ENCODE measurements around the gene ZNF638.

DNA sequence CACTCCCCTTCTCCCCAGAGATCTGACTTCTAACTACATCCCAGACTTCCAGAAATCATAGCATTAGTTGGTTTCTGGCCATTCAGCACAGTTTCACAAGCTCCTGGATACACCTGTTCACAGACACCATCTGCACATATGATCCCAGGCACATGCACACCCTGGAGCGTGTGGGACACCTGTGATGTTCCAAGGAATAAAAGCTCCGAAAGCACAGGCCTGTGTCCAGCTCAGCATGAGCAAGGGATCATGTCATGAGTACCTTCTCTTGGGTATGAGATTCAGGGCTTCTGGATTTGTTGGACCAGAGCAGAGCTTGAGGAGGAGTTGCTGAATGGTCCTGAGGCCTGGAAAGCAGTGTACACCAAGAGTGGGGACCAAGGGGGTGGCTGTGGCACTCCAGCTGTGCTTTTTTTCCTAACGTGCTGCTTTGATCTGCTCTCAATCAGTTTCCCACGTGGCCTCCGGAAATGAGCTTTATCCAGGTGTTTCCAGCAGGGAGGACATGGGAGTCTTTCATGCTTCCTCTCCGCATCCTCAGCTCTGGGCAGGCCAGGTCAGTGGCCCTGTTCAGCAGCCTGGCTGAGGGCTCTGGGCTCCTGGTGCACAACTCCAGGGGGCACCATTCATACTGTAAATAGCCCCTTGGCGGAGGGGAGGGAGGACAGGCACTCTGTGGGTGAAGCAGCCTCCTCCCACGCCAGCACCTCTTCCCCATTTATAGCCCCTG is 123.6 kb downstream of the ZNF638 start:
- TF ChIP-seq, protein P1, sequence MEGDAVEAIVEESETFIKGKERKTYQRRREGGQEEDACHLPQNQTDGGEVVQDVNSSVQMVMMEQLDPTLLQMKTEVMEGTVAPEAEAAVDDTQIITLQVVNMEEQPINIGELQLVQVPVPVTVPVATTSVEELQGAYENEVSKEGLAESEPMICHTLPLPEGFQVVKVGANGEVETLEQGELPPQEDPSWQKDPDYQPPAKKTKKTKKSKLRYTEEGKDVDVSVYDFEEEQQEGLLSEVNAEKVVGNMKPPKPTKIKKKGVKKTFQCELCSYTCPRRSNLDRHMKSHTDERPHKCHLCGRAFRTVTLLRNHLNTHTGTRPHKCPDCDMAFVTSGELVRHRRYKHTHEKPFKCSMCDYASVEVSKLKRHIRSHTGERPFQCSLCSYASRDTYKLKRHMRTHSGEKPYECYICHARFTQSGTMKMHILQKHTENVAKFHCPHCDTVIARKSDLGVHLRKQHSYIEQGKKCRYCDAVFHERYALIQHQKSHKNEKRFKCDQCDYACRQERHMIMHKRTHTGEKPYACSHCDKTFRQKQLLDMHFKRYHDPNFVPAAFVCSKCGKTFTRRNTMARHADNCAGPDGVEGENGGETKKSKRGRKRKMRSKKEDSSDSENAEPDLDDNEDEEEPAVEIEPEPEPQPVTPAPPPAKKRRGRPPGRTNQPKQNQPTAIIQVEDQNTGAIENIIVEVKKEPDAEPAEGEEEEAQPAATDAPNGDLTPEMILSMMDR (IDR thresholded peaks at IDR 0.05 in 2 of 3, conservative IDR thresholded peaks at IDR 0.05 in 1 of 3; ENCODE audit: insufficient read depth in 2 of 3, low read depth in 1 of 3, low read length in 3 of 3) = no peak
- no peak for TF ChIP-seq NONO (IDR thresholded peaks at IDR 0.05; ENCODE audit: low read depth in 2 of 2, low read length in 1 of 2)
- no peak for TF ChIP-seq NCOA1 (IDR thresholded peaks at IDR 0.05; ENCODE audit: low read depth)
- no peak for TF ChIP-seq POLR2AphosphoS5 (IDR thresholded peaks at IDR 0.05; ENCODE audit: control insufficient read depth, insufficient read depth, low read depth, low read length)
- no peak for TF ChIP-seq ZNF311 (CRISPR knock-in tag; IDR thresholded peaks at IDR 0.05)

Data from K562 (cell line).